HEK293 (cell line): ENCODE measurements around the gene NRIP2.

Experiments used
- CTCF ChIP-seq: fragments of 450-650 bp; formaldehyde crosslinking; IDR thresholded peaks from 2 replicates; pipeline ENCODE4 v1.5.1; 2016; ENCODE audit warnings: missing biosample characterization, missing genetic modification characterization
- PBX3 ChIP-seq: sonication (generic); formaldehyde crosslinking; IDR thresholded peaks from 2 replicates; pipeline ENCODE4 v1.8.1; 2022; ENCODE audit warnings: mild to moderate bottlenecking, moderate library complexity, missing genetic modification reagents

- TF ChIP-seq CTCF (no peak), PBX3 (CRISPR knock-in tag) (no peak)
These were observed 23.5 kb upstream of the NRIP2 start for GRCh38 chr12:2858334-2858733.
